IPS-11a (cell line): ENCODE data around the gene KIF26B.

ENCODE experiments used
- H3K4me3 ChIP-seq: one replicate; pipeline ENCODE4 v1.5.1; 2013; ENCODE audit warnings: low read depth, low read length, control low read depth

Gene KIF26B

DNA sequence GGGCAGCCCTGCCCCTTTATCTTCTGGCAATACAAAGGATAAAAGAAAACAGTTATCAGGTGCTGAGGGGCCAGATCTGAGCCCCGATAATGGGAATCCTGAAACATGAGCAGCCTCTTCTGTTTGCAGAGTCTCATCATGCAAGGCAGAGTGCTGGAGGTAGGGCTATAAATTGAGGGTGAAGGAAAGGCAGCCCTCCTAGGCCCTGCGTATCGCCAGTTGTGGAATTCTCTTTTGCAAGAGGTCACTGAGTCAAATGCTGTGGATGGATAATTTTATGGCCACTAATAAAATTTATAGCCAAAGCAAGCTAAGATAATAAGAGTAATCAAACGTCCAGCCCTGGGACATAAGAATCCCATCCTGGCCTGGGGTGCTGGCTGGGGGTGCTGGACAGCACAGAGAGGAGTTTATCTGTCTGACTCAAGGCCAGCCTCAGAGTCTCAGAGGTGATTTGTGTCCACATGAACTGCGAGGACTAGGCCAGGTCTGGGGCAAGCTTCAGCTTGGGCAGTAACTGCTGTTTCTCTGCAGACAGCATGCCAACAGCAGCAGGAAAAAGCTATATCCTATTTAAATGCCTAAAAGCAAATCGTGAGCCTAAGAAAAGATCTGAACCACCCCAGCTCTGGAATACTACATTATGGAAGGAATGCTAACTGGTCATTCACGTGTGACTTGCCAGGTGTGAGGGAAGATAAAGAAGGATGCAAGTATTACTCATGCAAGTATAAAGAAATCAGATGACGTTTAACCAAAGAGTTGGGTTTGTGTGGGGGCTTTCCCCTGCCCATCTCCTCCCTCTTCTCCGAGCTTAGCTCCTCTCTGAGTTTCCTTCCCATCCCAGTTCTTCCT lies 254.8 kb downstream of the KIF26B start:
- H3K4me3 ChIP-seq = no peak overlapping the region

GRCh38 chr1:245411245-245412036 lies 256.7 kb downstream of the KIF26B start:
- H3K4me3 ChIP-seq = no peak overlapping the region

DNA sequence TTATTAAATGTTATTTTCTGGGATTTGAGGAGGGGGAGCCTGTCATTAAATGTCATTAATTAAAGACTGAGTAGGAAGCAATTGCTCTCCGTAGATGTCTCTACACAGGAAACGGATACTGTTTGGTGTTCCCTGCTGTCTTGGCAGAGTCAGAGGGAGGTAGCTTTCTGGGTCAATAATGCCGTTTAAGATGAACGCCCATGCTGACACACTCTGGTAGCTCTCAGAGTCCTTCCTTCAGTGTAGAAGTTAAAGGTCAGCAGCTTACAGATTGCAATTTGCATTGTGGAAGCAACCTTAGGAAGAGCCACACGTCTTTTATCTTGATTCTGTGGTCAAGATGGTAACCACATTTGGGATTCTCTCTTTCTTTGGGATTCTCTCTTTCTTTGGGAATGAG lies 257.5 kb downstream of the KIF26B start:
- H3K4me3 ChIP-seq = no peak overlapping the region

DNA sequence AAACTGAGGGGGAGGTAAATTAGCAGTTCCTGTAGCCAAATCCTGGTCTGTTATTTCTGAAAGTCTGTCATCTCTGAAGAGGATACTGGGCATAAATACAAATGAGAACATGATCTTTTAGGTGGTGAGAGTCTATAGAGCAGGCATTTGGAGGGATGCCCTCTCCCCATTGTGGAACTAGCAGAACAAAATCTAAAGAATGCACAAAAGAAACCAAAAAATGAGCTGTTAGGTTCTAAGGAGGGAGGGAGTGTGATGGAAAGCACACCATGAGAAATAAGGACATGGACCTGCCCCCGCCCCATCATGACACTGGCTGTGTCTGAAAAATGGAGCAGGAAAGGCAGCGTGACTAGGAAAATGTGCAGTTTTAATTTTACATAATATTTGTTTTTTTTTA lies 262.0 kb downstream of the KIF26B start:
- H3K4me3 ChIP-seq = no peak overlapping the region

DNA sequence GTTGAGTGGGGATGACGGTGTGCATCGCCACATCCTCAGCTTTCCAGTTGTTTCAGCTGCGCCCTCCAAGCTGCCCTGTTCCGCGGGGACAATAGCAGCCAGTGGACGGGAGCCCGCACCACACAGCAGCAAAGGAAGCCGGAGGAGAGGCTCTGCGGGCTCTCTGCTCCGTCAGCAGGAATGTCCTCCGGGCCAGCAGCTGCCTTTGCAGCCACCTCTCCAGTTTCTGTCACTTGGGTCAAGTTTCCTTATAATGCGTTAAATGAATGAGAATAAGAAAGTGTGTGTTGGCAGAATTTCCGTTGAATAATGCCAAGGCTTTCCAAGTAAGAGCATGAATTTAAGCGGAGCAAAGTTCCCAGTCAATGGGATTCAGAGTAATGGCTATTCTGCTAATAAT lies 263.3 kb downstream of the KIF26B start:
- H3K4me3 ChIP-seq = no peak overlapping the region

GRCh38 chr1:245419461-245419978 lies 264.7 kb downstream of the KIF26B start:
- no peak overlapping the region for H3K4me3 ChIP-seq

GRCh38 chr1:245419989-245420388 lies 265.2 kb downstream of the KIF26B start:
- H3K4me3 ChIP-seq = no peak overlapping the region

- H3K4me3 ChIP-seq = no peak overlapping the region
These were observed 266.1 kb downstream of the KIF26B start for GRCh38 chr1:245420926-245421325.

DNA sequence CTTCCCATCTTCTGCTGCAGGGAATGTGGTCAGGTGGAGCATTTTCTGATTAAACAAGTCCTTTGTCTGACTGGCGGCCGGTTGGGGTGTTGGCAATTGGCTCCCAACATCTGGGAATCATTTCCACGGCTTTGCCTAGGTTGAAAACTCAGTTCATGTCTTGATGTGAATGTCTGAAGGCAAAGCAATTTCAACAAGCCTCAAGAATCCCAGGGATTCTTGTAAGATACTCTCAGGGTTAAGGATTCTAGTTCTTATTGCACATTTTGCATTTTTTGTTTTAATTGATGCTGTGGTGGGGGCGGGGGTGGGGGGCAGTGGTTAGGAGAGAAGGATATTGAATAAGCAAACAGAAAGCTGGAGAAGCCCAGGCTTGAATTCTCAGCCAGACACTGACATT lies 273.9 kb downstream of the KIF26B start:
- no peak overlapping the region for H3K4me3 ChIP-seq

- no peak overlapping the region for H3K4me3 ChIP-seq
These were observed 276.9 kb downstream of the KIF26B start for GRCh38 chr1:245431706-245432105.

DNA sequence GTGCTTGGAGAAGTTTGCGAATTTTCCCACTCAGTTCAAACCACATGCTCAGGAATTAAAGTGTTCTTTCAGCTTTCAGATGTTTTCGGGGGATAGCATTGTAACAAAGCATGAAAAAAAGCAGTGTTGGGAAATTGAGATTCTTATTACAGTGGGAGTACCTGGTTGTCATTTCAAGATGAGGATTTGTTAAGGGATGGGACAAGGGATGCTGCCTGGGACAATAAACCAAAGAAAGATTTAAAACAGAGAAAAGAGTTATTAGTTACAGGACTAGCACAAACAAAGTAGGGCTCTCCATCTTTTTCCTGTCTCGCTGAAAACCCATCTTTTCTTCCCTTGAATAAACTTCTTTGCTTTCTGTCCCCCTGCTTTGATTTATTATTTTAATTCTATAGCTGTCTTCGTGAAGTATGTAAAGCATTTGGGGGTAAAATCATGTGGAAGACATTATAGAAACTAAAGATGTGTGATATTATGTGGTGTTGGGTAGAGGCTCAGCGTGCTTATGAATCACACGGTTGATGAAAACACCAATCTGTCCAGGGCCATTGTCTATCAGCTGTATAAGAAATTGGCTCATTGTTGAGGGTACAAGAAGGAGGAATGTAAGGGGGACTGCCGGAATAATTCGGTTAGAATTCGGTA lies 277.6 kb downstream of the KIF26B start:
- H3K4me3 ChIP-seq = no peak overlapping the region

GRCh38 chr1:245433561-245433960 lies 278.8 kb downstream of the KIF26B start:
- H3K4me3 ChIP-seq = no peak overlapping the region

DNA sequence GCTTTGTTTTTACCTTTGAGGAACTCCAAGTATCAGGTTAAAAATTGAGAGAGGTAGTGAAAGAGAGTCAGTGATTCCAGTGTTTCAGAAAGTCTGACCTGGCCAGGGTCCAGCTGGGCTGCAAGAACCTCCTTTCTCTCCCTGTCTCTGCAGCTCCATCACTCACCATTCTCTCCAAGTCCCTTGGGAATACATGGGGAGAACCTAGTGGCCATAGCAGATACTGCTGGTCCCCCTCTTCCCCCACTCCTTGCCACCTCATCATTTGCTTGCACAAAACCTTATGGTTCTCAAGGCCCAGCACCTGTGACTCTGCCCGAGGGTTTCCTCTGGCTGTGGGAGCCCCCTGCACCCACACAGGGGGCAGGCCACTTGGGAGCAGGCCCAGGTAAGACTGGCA lies 279.5 kb downstream of the KIF26B start:
- H3K4me3 ChIP-seq = no peak overlapping the region

DNA sequence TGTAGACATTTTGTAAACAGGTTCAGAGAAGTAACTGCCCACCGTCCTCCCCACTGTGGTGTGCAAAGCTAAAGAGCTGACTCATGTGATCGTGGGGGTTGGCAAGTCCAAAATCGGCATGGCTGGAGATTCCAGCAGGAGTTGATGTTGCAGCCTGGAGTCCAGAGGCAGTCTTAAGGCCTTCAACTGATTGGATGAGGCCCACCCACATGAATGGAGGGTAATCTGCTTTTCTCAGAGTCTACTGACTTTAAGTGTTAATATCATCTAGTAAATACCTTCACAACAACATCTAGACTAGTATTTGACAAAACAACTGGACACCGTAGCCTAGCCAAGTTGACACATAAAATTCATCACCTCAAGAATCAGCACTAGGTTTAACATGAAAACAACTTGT lies 281.6 kb downstream of the KIF26B start:
- H3K4me3 ChIP-seq = no peak overlapping the region

GRCh38 chr1:245437369-245438062 lies 282.7 kb downstream of the KIF26B start:
- no peak overlapping the region for H3K4me3 ChIP-seq

DNA sequence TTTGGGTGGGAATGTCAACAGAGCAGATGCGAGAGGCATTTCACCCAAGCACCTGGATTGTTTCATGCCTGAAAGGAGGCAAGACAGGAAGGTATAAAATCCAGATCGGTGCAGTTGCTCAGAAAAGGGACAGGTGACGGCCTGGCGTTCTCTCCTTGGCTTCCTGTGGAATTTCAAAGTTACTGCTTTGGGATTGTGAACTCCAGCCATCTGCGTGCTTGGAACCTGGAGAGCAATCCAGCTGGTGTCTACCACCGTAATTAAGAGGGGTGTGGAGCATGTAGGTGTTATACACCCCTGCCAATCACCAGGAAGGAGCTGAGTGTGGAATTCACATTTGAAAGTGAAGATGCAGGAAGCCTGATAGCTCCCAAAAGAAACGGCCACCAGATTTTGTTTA lies 286.1 kb downstream of the KIF26B start:
- no peak overlapping the region for H3K4me3 ChIP-seq

DNA sequence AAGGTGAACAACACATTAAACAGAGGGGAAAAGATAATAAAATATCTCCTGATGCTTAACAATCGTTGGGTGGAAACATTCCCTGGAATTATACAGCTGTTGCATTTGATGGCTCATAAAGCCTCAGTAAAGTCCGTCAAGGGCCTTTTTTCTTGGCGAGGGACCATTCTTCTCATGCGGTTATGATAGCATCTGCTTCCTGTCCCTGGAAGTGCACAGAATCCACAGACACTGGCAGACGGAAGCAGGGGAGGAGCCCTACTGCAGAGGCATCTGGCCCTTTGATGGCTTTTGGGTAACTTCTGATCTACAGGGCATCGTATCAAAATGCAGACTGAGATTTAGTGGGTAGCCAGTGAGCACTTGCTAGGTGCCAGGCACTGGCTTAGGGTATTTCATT lies 286.9 kb downstream of the KIF26B start:
- no peak overlapping the region for H3K4me3 ChIP-seq

DNA sequence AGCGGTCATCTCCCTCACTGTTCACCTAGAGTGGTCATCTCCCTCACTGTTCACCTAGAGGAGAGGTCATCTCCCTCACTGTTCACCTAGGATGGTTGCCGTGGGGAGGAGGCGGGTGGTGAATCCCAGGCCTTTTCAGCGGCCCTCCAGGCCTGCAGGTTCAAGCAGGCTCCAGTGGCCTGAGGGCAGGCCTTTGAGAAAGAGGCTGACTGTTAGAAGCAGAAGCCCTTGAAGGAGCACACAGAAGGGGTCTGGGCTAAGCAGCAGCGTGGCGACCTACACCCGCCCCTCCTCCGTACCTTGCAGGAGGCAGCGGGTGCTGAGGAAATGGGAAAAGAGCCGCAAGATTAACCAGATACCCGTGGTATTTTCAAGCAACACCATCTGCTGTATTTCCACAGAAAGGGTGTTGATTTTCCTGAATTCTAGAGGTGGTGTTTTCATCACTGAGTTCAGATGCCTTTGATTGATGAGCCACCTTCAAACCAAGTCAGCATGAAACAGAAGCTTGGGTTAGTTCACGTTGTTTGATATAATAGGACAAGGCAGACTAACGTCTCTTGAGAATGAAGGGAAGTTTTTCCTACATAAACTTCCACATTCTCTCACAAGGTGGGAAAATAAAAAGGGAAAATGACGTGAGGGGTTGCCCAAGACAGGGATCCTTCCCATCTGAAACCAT lies 289.5 kb downstream of the KIF26B start:
- H3K4me3 ChIP-seq = no peak overlapping the region

DNA sequence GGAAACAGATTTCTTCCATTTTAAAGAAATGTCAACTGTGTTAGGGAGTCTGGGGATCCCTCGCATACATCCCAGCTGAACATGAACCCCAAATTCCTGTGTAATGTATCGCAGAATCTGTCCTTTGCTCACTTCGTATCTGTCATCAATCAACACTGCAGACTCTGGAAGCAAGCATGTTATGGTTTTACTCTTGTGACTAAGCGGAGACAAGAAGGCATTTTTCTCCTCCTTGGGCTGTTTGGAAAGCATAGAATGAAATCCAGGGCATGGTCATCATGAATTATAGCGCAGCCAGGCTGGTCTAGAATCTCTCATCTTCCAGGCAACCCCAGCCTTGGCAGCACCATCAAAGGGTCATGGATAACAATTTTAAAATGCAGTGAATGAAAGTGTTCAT lies 290.2 kb downstream of the KIF26B start:
- H3K4me3 ChIP-seq = no peak overlapping the region

DNA sequence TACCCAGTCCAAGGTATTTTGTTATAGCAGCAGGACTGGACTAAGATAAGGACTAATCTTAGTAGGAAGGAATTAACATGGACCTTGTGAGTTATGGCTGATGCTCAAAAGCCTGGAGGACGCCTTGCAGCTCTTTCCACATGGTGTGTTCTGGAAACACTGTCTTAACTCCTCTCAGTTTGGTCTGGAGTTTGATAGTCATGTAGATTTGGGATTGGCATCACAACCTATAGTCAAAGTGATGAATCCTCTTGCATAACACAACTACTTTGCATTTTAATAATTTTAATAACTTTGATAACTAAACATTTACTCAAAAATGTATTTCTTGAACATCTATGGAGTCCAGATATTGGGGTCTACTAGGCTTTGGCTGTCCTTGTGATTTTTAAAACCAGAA lies 293.7 kb downstream of the KIF26B start:
- no peak overlapping the region for H3K4me3 ChIP-seq
